Lung (tissue), 12 donors: ENCODE measurements around the gene SPATA32. TPM values are rescaled to one million over a fixed set of nuclear protein-coding genes. Genes with fewer than 3 reads are reported as not detected.
A peak's percentile ranks its signal among the peaks of the same experiment; 100 is the strongest.

Experiments
- ATAC-seq: fragments of 200-7000 bp; cut with Tn5 transposase; one replicate; pipeline ENCODE4 v1.9.1; 2020; ENCODE audit warnings: moderate number of reproducible peaks; ENCODE audit not compliant: insufficient read depth, low FRiP score
- DNase-seq, 3 donors: peaks; one replicate each; pipeline ENCODE4 v3.0.0-alpha.2; 2013 to 2017
- H3K27ac ChIP-seq, 2 donors: one replicate each; pipeline ENCODE4 v1.5.1; 2013; ENCODE audit warnings: mild to moderate bottlenecking in 2 of 2, moderate library complexity in 2 of 2, control low read depth in 1 of 2, inconsistent platforms in 1 of 2, low read depth in 1 of 2, low read length in 1 of 2
- H3K27me3 ChIP-seq, 3 donors: one replicate each; pipeline ENCODE4 v1.5.1; 2013; ENCODE audit warnings: low read length in 2 of 3; ENCODE audit not compliant: control insufficient read depth in 3 of 3, insufficient read depth in 3 of 3
- H3K36me3 ChIP-seq, 4 donors: one replicate each; pipeline ENCODE4 v1.5.1; 2013; ENCODE audit warnings: low read length in 4 of 4, mild to moderate bottlenecking in 1 of 4, moderate library complexity in 1 of 4; ENCODE audit not compliant: control insufficient read depth in 4 of 4, insufficient read depth in 4 of 4
- H3K4me1 ChIP-seq, 5 donors: one replicate each; pipeline ENCODE4 v1.5.1; 2013; ENCODE audit warnings: low read length in 5 of 5, mild to moderate bottlenecking in 2 of 5, moderate library complexity in 1 of 5; ENCODE audit not compliant: control insufficient read depth in 5 of 5, insufficient read depth in 5 of 5
- H3K4me3 ChIP-seq: one replicate; pipeline ENCODE4 v1.5.1; 2013; ENCODE audit warnings: mild to moderate bottlenecking, control low read depth, moderate library complexity
- H3K9ac ChIP-seq, 2 donors: one replicate each; pipeline ENCODE4 v1.5.1; 2013; ENCODE audit warnings: low read length in 2 of 2, control low read depth in 1 of 2; ENCODE audit not compliant: insufficient read depth in 1 of 2
- H3K9me3 ChIP-seq, 4 donors: one replicate each; pipeline ENCODE4 v1.5.1; 2013; ENCODE audit warnings: low read length in 3 of 4, mild to moderate bottlenecking in 1 of 4, moderate library complexity in 1 of 4; ENCODE audit not compliant: control insufficient read depth in 4 of 4, insufficient read depth in 3 of 4
- CTCF ChIP-seq: IDR thresholded peaks from 2 replicates; pipeline ENCODE4 v1.5.1; 2012; ENCODE audit warnings: mild to moderate bottlenecking; ENCODE audit errors: control extremely low read depth, extremely low read depth
- WGBS, 2 donors: extraction: QIAGEN DNeasy Blood & Tissue Kit; methylation state at CpG; one replicate each; pipeline ENCODE4 v1.1.7; 2013; 5-methylcytosine and 5-hydroxymethylcytosine counted together
- polyA plus RNA-seq, 2 donors: library from polyadenylated mRNA; stranded (reverse); fragments of 200-250 nt; gene quantifications; one replicate each; pipeline ENCODE4 v1.2.1, GENCODE V29; 2013
- total RNA-seq, 2 donors: library from RNA; depleted of rRNA in 1 of 2; stranded (reverse); fragments of >200 nt in 1 of 2; gene quantifications; one replicate each; pipeline ENCODE4 v1.2.1, GENCODE V29; 2014 to 2021
- donor health status: control.
- donor health status: control.
- donor health status: Bipolar disorder and iron deficiency.
- donor health status: healthy.
- donor health status: DM: yes; HTN: yes; CAD: no.

SPATA32 gene
- total and polyA plus RNA-seq, 4 donors, result 0.08 to 0.40 (median 0.21) TPM; not detected in 1

GRCh38 chr17:45290269-45290765 lies 28.4 kb upstream of the SPATA32 start:
- no peak for TF ChIP-seq CTCF
- Histone ChIP-seq H3K4me3 (no peak overlapping the region), H3K27me3 (no peaks in the 10 kb centered on the region), H3K4me1 (peaks cover 16 to 33% (median 22%) of the 10 kb centered on the region in 5 donors), H3K27ac (peak overlapping the region in 1 of 2 donors; percentile 43), H3K9ac (no peak overlapping the region), H3K9me3 (no peaks in the 10 kb centered on the region), H3K36me3 (peaks cover 3 to 29% (median 15%) of the 10 kb centered on the region in 4 donors)
- no peak for DNase-seq
- no peak for ATAC-seq
- WGBS, 2 donors, result 92 to 96% methylated on average over 11 of the region's 11 CpGs

- Histone ChIP-seq H3K36me3 (peaks cover 3 to 33% (median 15%) of the 10 kb centered on the region in 4 donors), H3K9ac (no peak overlapping the region), H3K27ac (peak overlapping the region; percentile 54 to 75), H3K9me3 (no peaks in the 10 kb centered on the region), H3K4me1 (peaks cover 14 to 31% (median 22%) of the 10 kb centered on the region in 5 donors), H3K4me3 (no peak overlapping the region), H3K27me3 (no peaks in the 10 kb centered on the region)
- ATAC-seq (no peak), DNase-seq (no peak)
- 69 to 76% methylated on average over 15 of the region's 15 CpGs for WGBS, 2 donors
- no peak for TF ChIP-seq CTCF
Observed at GRCh38 chr17:45289301-45290268, 27.7 kb upstream of the SPATA32 start.

GRCh38 chr17:45288825-45289224 lies 26.9 kb upstream of the SPATA32 start:
- no peak for ATAC-seq
- Histone ChIP-seq H3K9ac (no peak overlapping the region), H3K9me3 (no peaks in the 10 kb centered on the region), H3K4me1 (peaks cover 14 to 27% (median 15%) of the 10 kb centered on the region in 5 donors), H3K36me3 (peaks cover 3 to 40% (median 20%) of the 10 kb centered on the region in 4 donors), H3K27me3 (no peaks in the 10 kb centered on the region), H3K27ac (peak overlapping the region; percentile 42 to 75), H3K4me3 (no peak overlapping the region)
- 66 to 86% methylated on average over 10 of the region's 10 CpGs for WGBS, 2 donors
- DNase-seq, result no peak
- TF ChIP-seq CTCF, result no peak
